NCI-H1092 (cell line): ENCODE data around the gene BATF3.

Source experiments
- DNase-seq: peaks from one replicate; lab custom pipeline; 2025; lab: John Stamatoyannopoulos, UW

The BATF3 gene

DNA sequence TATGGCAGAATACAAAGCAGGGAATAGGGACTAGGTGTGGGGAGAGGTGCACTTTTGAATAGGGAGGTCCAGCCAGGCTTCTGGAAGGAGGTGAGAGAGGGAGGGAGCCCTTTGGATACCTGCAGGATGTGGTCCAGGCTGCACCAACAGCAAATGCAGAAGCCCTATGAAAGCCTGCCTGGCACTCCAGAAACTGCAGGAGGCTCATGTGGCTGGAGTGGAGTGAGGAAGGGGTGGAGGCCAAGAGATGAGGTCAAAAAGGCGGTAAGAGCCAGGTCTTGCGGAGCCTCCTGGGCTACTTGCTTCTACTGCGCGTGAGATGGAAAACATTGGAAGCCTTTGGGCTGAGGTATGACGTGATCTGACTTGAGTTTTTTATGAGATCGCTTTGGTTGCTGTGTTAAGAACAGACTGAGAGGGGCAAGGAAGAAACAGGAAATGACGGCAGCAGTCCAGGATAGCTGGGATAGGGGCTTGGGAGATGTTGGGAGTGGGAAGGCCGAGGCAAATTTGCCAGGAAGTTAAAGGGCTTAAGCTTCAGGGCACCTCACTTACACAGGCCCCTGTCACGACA is 4.4 kb upstream of the BATF3 start:
- no peak for DNase-seq

DNA sequence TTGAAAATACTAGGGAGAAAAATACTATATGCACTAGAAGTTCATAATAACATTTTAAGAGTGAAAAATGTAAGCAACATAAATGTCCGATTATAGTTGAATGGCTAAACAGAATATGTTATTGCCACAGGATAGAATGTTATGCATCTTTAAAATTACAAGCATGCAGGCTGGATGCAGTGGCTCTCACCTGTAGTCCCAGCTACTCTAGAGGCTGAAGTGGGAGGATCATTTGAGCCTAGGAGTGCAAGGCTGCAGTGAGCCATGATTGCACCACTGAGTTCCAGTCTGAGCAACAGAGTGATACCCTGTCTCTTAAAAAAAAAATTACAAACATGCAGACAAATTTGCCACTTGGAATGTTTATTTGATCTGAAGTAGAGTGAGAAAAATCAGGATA is 3.0 kb upstream of the BATF3 start:
- no peak for DNase-seq

DNA sequence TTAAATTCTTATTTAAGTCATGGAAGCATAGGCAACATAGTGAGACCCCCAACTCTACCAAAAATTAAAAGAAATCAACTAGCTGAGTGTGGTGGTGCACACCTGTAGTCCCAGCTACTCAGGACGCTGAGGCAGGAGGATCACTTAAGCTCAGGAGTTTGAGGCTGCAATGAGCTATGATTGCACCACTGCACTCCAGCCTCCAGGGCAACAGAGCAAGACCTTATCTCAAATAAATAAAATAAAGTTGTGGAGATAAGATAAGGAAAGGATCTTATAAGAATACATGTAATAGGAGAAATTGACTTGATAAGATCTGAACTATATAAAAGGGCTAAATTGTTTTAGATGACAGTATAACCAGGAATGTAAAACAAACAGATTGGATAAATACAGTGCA is 2.3 kb upstream of the BATF3 start:
- no peak for DNase-seq

DNA sequence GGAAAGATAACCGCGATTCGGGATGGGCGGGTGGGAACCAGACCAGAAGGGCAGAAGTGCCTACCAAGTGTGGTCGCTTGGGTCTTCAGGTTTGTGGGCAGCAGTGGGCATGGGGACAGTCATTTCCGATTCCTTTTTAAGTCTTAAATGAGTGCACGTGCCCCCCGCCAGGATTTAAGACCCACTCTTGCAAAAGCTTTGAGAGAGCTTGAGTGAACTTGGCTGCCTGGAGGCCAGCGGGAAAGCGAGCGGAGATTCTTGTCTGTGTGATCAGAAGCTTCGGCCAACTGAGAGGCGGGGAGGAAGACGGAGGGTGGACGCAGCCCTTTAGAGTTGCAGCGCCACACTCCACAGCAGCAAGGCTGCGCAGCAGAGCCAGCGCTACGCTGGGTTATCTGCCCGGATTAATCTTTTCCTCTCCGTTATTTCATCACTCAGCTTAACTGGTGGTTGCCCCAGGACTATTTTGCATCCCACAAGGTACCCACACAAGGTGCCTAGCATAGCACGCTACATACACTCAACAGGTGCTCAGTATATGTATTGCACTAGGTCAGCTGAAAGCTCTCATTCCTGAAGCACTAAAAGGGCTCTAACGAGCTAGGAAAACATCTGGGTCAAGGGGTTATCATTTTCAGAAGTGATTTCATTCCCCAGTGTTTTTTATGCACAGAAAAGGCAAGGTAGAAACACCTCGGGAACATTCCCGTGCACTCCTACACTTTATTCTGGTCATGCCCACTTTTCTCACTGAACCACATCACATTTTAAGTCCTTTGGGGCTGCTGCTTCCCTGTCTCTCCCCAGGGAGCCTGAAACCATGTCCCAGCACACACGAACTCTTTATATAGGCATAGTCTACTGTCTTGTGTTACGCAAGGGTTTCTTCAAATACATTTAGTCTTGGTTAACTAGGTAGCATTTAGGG is 1.5 kb upstream of the BATF3 start:
- DNase-seq = peak; percentile 15

DNA sequence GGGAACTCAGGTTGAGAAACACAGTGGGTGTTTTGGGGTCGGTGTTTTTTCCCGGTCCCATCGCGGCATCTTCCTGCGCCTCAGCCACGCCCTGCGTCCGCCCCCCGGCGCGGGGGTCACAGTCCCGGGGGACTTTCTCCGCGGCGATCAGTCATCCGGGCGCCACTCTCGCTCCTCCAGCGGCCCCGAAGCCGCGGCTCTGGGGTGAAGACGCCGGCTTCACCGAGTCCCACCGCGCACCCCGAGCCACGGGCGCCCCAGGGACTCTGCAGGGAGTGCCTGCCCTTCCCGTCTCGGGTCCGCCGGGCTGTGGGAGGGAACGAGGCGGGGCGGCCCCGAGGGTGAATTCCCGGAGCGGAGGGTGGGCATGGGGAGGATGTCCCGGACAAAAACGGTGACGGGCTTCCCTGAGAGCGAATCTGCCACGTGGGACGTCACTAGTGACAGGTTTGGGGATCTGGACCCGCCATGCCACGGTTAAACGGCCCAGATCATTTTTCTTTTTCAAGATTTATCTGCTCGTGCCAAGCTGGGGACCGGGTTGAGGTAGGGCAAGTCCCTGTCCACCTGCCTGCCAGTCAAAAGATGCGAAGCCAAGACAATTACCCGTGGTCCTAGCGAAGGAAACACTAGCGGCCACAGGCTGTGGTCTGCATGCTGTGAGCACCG is 717 bp upstream of the BATF3 start:
- DNase-seq = no peak

DNA sequence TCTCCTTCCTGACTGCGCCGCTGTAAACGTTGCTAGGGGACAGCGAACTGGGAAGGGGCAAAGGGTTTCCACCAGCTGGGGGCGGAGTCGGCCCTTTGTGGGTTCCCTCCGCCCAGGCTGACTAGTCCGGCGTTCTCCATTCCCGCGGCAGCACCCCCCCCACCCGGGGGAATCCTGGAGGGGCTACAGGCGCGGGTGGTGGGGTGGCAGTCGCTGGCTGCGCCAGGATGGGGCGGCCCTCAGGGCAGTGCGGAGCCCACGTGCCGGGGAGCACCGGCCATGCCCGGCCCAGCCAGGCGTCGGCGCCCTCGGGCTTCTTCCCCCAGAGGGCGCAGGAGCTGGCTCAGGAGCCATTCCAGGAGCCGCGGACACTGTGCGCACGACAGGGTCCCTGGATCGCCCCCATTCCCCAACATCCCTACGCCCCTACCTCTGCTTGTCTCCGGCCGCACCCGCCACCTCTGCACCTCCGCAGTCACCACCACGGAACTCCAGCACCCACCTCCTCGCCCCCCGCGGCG is 476 bp downstream of the BATF3 start:
- DNase-seq = no peak

DNA sequence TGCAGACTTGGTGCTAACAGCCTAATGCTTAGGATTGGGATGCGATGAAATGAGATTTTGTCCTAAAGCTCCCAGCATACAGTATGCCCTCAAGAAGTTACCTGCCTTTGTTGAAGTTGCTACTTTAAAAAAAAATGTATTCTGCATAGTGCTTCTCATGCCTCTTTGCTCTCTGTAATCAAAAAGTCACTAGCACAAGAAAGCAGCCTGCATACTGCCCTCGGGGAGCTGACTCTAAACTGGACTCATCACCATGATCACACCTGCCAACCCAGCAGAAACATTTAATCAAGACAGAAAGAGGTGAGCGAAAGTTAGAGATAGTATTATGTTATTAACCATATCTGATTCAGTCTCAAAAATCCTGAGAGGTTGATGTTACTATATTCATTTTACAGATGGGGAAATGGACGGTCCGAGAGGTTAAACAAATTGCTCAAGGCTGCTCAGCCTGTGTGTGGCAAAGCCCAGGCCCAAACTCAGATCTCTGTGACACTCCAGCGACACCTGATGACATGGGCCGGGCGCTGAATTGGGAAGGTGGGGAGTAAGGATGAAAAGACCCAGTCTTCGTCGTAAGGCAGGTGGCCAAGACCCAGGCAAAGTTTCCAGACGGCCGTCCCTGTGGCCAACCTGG is 1.1 kb downstream of the BATF3 start:
- DNase-seq = no peak

DNA sequence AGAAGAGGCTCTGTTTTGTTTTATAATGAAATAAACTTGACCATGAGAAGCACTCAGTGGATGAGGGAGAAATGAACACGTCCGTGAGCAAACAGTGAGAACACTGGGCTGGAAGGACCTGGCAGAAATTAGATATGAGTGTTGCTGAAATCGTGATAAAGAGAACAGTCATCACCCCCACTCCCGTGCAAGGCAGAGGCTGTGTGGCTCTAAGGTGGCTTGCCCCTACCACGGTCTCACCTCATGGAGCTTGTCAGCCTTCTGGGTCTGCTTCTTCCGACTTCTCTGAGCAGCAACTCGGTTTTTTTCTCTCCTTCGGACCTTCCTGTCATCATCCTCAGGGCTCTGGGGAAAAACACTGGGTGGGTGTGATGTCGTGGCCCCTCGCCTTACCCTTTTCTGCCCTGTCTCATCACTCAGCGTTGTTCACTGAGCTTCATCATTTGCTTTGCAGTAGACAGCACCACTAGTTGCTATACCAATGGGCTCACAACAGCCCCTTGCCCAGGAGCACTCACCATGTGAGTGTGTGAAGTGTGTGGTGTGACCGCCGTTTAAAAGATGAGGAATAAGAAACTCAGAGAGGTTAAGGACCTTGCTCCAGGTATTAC is 2.8 kb downstream of the BATF3 start:
- DNase-seq = no peak

DNA sequence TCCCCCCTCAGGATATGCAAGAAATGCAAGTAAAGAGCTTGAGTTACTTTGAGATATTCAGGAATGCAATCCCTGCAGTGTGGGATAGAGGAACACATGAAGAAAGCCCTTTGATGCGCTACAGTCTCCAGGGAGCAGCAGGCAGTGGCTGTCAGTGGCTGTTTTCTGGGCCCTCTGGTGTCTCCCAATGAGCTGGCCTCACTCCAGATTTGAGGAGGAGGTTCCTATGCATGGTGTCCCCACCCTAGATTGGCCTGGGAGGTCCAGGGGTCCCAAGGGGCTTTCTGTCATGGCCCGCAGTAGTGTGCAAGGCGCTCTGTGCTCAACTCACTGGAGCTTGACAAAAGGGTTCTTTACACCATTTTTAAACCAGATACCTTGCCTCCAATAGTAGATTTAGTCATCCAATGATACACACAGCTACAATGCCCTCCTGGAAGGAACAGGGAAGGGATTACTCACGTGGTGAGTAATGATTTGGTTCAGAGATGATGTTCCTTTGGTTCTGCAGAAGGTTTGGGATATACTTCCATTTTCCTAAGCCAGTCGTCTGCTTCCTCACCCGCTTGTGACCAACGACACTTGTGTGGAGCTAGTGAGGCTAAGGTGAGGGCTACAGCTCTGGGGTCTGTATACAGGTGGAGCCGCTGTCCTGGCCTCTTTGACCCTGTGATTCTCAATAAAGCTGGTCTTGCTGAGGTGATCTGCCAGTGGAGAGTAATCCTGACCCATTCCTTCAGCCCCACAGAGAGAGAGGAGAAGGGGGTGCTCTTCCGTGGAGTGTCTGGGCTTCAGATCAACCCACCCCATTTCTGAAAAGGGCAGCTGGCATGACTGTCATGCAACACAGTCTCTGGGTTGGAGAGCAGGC is 6.6 kb downstream of the BATF3 start:
- DNase-seq = no peak

DNA sequence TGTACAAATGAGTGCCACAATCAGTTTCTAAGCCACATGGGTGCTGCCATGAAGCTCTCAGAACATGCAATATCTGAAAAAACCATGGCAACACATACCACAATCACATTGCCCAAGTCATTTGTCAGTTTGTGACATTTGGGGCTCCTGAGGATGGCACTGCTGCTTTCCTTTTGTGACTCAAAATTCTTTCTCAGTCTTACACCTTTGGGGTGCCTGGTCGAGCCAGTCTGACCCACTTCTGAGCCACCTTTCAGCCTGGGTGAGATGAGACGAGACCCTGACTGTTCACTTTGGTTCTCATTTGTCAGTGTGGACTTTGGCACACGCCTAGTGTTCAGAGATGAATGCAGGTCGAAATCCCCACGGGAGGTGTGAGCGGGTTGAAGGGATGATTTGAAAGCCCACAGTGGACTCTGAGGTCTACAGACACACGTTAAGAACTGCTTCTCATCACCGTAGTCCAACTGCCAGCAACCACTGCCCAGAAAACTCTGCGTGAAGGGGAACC is 8.0 kb downstream of the BATF3 start:
- no peak for DNase-seq

DNA sequence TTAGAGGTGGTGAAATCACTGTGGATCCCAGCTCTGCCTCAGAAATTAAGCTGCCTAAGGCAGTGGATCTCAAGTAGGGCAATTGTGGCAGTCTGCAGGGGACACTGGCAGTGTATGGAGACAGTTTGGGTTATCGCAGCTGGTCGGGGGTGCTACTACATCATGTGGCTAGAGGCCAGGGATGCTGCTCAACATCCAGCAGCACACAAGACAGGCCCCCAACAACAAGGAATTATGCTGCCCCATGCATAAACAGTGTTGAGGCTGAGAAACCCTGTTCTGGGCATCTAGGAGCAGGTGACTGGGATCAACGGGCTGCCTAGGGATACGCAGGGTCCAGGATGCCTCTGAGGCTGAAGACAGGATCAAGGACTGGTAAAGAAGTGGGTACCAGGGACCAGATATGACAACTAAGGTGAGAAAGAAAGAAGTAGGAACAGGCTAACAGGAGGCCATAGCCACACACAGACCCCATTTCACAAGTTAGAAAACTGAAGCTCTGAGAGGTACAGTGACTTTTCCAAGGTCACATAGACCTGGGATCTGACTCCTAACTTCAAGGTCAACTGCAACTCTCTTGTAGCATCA is 8.7 kb downstream of the BATF3 start:
- DNase-seq = no peak

DNA sequence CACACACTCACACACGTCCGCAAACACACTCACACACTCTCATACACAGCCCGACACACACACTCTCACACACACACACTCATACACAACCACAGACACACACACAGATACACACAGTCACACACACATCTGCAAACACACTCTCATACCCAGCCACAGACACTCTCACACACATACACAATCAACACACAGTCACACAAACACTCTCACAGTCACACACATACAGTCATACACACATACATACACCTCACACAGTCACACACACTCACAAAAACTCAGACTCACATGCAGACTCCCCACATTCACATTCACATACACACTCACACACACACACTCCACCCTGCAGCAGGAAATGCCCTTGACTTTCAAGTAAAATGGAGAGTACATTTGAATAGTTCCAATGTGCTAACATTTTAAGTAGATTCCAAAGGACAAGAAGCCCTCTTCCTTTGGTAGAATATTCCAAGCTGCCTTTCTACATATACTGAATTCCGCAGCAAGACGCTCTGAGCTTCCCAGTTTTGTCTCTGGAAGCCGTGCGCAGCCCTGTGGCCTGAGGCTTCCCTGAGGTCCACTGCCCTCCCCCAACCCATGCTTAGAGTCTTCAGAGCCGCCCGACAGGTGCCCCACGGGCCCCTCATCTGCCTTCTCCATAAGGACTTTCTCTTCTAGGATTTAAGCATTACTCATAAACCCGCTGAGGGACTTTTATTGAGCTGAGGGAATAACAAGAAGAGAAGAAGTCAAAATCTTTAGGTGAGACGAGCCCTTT is 9.7 kb downstream of the BATF3 start:
- no peak for DNase-seq

DNA sequence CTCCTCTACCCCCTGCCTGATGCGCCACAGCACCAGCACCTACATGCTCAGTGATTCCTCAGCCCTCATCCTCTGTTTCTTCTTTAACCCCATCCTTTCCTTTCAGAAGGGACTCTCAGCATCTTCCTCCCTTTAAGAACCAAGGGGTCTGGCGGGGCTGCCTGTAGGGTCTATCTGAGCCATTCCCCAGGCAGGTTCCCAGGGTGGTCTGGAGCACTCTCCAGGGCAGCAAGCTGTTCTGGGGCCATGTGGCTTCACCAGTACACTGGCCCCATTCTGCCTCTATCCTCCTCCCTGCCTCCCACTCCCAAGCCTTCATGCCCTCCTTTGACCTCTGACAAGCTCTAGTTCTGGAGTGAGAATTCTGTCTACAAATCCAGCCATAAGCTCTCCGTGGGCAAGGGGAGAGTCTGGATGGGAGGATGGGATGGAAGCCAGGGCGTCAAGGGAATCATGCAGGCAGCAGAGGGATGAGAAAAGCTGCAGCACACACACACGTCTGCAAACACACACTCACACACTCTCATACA is 10.4 kb downstream of the BATF3 start:
- DNase-seq = no peak

DNA sequence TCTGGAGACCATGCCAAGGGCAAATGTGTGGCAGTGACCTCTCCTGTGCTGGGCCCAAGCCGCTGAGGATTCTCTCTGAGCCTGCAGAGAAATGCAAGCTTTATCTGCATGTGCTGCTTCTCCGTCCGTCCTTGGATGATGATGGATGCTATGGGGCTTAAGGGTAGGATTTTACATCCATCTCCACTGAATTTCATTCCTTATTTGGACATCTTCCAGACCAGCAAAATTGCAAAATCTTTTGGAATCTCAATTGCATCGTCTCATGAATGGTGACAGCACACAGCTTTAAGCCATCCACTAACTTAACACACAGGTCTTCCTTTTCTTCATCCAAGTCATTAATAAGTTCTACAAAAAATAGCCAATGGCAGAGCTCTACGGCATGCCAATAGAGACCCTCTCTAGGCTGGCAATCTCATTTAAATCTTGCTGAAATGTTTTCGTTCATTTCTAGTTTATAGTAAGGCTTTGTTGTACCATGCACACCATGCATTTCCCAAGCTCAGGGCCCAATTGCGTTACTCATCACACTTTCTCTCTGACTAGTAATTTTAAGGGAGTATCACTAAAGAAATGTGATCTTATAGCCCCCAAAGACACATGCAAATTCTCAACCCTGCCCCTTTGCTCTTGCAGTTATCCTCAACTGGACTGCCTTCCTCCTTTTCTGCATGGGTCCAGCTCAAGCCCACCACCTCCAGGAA is 11.1 kb downstream of the BATF3 start:
- no peak for DNase-seq

DNA sequence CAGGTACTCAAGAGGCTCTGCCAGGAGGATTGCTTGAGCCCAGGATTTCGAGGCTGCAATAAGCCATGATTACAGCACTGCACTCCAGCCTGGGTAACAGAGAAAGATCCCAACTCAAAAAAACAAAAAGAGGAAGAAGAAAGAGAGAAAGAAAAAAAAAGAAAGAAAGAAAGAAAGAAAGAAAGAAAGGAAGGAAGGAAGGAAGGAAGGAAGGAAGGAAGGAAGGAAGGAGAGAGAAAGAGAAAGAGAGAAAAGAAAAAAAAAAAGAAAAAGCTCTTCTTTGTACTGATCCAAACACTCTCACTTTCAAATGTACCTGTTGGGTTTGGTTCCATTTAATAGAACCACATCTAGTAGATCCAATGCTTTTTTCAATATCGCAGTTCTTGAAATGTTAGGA is 11.8 kb downstream of the BATF3 start:
- DNase-seq = no peak

DNA sequence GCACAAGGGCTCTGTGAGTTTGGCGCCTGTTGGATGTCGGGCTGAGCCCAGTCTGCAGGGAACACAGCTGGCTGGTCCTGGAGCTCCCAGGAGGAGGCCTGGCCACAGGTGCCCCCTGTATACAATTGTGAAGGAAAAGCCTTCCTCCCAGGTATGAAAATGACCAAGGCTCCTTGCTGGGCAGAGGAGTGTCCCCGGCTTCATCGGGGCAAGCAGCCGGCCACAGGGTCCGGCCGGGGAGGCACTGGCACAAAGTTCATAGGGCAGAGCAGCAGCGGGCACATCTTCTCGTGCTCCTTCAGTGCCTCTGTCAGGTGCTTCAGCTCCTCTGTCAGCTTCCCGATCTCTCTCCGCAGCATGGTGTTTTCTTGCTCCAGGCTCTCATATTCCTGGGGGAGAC is 13.0 kb downstream of the BATF3 start:
- no peak for DNase-seq

DNA sequence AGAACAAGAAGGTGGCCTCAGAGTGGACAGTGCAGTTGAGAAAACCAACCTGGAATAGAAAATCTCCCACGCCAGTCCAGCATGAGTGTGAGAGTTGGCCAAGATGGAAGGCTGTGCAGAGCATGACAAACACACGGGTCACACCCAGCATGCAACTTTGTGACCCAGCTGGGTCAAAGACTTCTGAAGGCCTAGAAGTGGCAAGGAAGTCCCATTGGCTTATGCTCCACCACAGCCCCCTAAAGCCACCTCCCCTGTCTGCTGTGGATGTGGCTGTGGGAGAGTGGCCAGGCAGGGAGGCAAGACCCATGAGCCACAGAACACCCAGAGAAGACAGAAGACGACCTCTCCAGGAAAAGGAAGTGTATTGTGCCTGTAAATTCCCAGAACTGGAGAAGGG is 13.6 kb downstream of the BATF3 start:
- DNase-seq = no peak

DNA sequence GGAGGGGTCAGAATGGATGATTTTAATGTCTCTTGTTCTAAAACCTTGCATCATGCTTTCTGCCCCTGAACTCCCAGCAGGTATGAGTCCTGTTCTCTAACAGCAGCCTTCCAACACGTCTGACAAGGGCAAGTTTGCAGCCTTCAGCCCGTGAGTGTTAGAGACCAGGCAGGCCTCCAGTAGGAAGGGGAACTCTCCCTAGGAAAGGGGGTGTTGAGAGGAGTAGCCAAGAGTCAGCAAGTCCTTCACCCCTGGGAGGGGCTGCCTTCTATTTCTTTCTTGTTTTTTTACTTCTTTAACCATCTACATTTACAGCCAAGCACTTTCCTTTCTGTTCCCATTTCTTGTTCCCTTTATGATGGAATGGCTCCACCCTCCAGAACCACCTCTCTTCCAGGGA is 14.2 kb downstream of the BATF3 start:
- DNase-seq = no peak
